Duodenal mucosa (tissue), 2 donors: Measurements from ENCODE around the gene MRPL12.
A peak's percentile ranks its signal among the peaks of the same experiment; 100 is the strongest.

Source experiments
- H3K27ac ChIP-seq: one replicate; pipeline ENCODE4 v1.7.0; 2013; ENCODE audit warnings: low read depth, low read length
- H3K27me3 ChIP-seq, 2 donors: one replicate each; pipeline ENCODE4 v1.7.0; 2013; ENCODE audit warnings: low read length in 2 of 2, control low read depth in 1 of 2; ENCODE audit not compliant: insufficient read depth in 2 of 2, control insufficient read depth in 1 of 2
- H3K36me3 ChIP-seq, 2 donors: one replicate each; pipeline ENCODE4 v1.7.0; 2013; ENCODE audit warnings: low read length in 2 of 2, control low read depth in 1 of 2; ENCODE audit not compliant: insufficient read depth in 2 of 2, control insufficient read depth in 1 of 2
- H3K4me1 ChIP-seq, 2 donors: one replicate each; pipeline ENCODE4 v1.7.0; 2013; ENCODE audit warnings: low read length in 2 of 2, control low read depth in 1 of 2; ENCODE audit not compliant: insufficient read depth in 2 of 2, control insufficient read depth in 1 of 2
- H3K4me3 ChIP-seq, 2 donors: one replicate each; pipeline ENCODE4 v1.7.0; 2013; ENCODE audit warnings: low read length in 2 of 2, low read depth in 1 of 2
- H3K9ac ChIP-seq, 2 donors: one replicate each; pipeline ENCODE4 v1.7.0; 2013; ENCODE audit warnings: low read length in 2 of 2, low read depth in 1 of 2
- H3K9me3 ChIP-seq, 2 donors: one replicate each; pipeline ENCODE4 v1.7.0; 2013; ENCODE audit warnings: low read length in 2 of 2, control low read depth in 1 of 2; ENCODE audit not compliant: control insufficient read depth in 1 of 2

The MRPL12 gene

GRCh38 chr17:81682565-81683207 lies 20.5 kb upstream of the MRPL12 start:
- Histone ChIP-seq H3K36me3 (peaks cover 23 to 26% of the 10 kb centered on the region in 2 donors), H3K9me3 (no peaks in the 10 kb centered on the region), H3K4me3 (peak overlapping the region; percentile 89 to 92), H3K27me3 (no peaks in the 10 kb centered on the region), H3K9ac (peak overlapping the region; percentile 83 to 85), H3K4me1 (peaks cover 14 to 23% of the 10 kb centered on the region in 2 donors), H3K27ac (no peak overlapping the region)

GRCh38 chr17:81683208-81683583 lies 20.0 kb upstream of the MRPL12 start:
- no peaks in the 10 kb centered on the region for H3K9me3 ChIP-seq
- H3K27ac ChIP-seq = peak overlapping the region; percentile 32
- H3K4me1 ChIP-seq = peaks cover 14 to 23% of the 10 kb centered on the region in 2 donors
- H3K27me3 ChIP-seq = no peaks in the 10 kb centered on the region
- peaks cover 23 to 31% of the 10 kb centered on the region in 2 donors for H3K36me3 ChIP-seq
- peak overlapping the region; percentile 83 to 85 for H3K9ac ChIP-seq
- peak overlapping the region; percentile 89 to 92 for H3K4me3 ChIP-seq

DNA sequence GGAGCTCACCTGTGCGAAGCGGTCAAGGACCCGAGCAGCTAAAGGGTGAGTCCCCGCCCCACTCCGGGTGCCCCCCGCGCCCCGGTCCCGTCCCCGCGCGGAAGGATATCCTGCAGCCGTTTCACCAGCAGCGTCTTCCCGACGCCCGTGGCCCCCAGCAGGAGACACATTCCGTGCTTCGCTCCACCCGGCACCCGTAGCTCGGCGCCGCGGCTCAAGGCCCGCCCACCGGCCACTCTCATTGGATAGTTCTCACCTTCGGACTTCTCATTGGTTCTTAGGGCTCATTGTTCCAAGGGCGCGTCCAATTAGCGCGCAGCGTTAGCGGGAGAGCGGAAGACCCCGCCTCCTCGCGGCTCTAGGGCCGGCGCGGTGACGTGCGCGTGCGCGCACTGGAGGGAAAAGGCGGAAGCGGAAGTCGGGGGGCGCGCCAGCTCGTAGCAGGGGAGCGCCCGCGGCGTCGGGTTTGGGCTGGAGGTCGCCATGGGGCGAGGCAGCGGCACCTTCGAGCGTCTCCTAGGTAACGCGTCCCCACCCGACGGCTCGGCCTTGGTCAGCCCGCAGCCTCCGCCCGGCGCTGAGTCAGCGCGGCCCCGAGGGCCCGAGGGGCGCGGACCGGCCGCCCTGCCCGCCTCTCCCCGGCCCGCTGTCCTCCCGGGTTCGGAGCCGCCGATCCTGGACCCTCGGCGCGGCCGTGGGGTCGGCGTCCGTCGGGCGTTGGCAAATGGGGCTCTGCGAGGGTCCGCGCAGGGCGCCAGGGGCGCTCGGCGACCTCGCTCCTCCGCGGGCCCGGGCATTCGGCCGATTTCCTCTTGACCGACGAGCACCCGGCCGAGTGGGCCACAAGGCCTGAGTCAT lies 19.4 kb upstream of the MRPL12 start, which contains the start of the genes ARL16 and HGS:
ARL16 (minus strand) TSS at position 214 of the 858 bp plus-strand sequence; CDS start at position 170, 44 bp downstream.
HGS (plus strand) TSS at position 428 of the 858 bp plus-strand sequence; CDS start at position 484, 56 bp downstream.
- peaks cover 14 to 23% of the 10 kb centered on the region in 2 donors for H3K4me1 ChIP-seq
- H3K27ac ChIP-seq = peak within 1 kb of the TSS; percentile 35
- H3K9me3 ChIP-seq = no peaks in the 10 kb centered on the region
- peak within 1 kb of the TSS; percentile 85 to 88 for H3K9ac ChIP-seq
- peak within 1 kb of the TSS; percentile 92 for H3K4me3 ChIP-seq
- H3K27me3 ChIP-seq = no peaks in the 10 kb centered on the region
- H3K36me3 ChIP-seq = peaks cover 27 to 37% of the 10 kb centered on the region in 2 donors

- Histone ChIP-seq H3K9me3 (no peaks in the 10 kb centered on the region), H3K27me3 (no peaks in the 10 kb centered on the region), H3K27ac (peak overlapping the region; percentile 35), H3K36me3 (peaks cover 28 to 44% of the 10 kb centered on the region in 2 donors), H3K4me1 (peaks cover 14 to 23% of the 10 kb centered on the region in 2 donors), H3K4me3 (peak overlapping the region; percentile 92), H3K9ac (peak overlapping the region; percentile 84 to 88)
Observed at GRCh38 chr17:81684442-81684911, 18.7 kb upstream of the MRPL12 start.

GRCh38 chr17:81685108-81685507 lies 18.1 kb upstream of the MRPL12 start:
- Histone ChIP-seq H3K36me3 (peaks cover 25 to 50% of the 10 kb centered on the region in 2 donors), H3K9me3 (no peaks in the 10 kb centered on the region), H3K9ac (peak overlapping the region; percentile 84 to 88), H3K27me3 (no peaks in the 10 kb centered on the region), H3K4me1 (peaks cover 14 to 23% of the 10 kb centered on the region in 2 donors), H3K27ac (no peak overlapping the region), H3K4me3 (peak overlapping the region; percentile 92)

DNA sequence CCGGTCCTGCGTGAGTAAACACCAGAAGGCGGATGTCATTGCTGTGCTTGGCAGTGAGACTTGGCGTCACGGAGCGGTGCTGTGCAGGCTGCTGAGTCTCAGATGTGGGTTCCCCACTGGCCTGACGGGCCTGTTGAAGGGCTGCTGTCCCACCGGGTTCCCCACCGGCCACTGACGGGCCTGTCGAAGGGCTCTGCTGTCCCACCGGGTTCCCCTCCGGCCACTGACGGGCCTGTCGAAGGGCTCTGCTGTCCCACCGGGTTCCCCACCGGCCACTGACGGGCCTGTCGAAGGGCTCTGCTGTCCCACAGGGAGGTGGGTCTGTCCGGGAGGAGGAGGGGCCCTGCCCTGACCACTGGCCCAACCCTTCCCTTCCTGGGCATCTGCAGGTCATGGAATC lies 16.6 kb upstream of the MRPL12 start:
- Histone ChIP-seq H3K27me3 (no peaks in the 10 kb centered on the region), H3K36me3 (peaks cover 27 to 62% of the 10 kb centered on the region in 2 donors), H3K9me3 (no peaks in the 10 kb centered on the region), H3K9ac (no peak overlapping the region), H3K4me1 (peaks cover 14 to 23% of the 10 kb centered on the region in 2 donors), H3K27ac (no peak overlapping the region), H3K4me3 (no peak overlapping the region)

- Histone ChIP-seq H3K9me3 (no peaks in the 10 kb centered on the region), H3K27me3 (no peaks in the 10 kb centered on the region), H3K9ac (no peak overlapping the region), H3K4me3 (no peak overlapping the region), H3K4me1 (peaks cover 14 to 16% of the 10 kb centered on the region in 2 donors), H3K27ac (no peak overlapping the region), H3K36me3 (peaks cover 27 to 72% of the 10 kb centered on the region in 2 donors)
Observed at GRCh38 chr17:81687770-81688541, 15.2 kb upstream of the MRPL12 start.

- H3K36me3 ChIP-seq = peaks cover 34 to 77% of the 10 kb centered on the region in 2 donors
- H3K4me3 ChIP-seq = no peak overlapping the region
- H3K27ac ChIP-seq = peak overlapping the region; percentile 10
- no peaks in the 10 kb centered on the region for H3K27me3 ChIP-seq
- H3K9ac ChIP-seq = no peak overlapping the region
- peaks cover 14% of the 10 kb centered on the region in 2 donors for H3K4me1 ChIP-seq
- H3K9me3 ChIP-seq = no peaks in the 10 kb centered on the region
Observed at GRCh38 chr17:81688616-81689015, 14.6 kb upstream of the MRPL12 start.

- Histone ChIP-seq H3K36me3 (peaks cover 48 to 91% of the 10 kb centered on the region in 2 donors), H3K27me3 (no peaks in the 10 kb centered on the region), H3K9ac (no peak overlapping the region), H3K4me1 (peaks cover 6% of the 10 kb centered on the region in 2 donors), H3K9me3 (no peaks in the 10 kb centered on the region), H3K27ac (no peak overlapping the region), H3K4me3 (no peak overlapping the region)
Observed at GRCh38 chr17:81690066-81690465, 13.1 kb upstream of the MRPL12 start.
